ENCODE results near the gene FAM227A. TPM values are rescaled to one million over a fixed set of nuclear protein-coding genes. Genes with fewer than 3 reads are reported as not detected.

FAM227A gene
- total and polyA plus RNA-seq, 2 of the 13 experiments (the other 11 are each of a cell fraction or from before 2014, with no cell fraction given): 1.0 to 1.5 TPM

- peak; percentile 53; the same call in 1 of the 2 replicates for TF ChIP-seq ARID5B (CRISPR knock-in tag; IDR thresholded peaks at IDR 0.05)
- peak; percentile 6; the same call in 1 of the 2 replicates for TF ChIP-seq HIVEP1 (CRISPR knock-in tag; IDR thresholded peaks at IDR 0.05)
- no peak for TF ChIP-seq MLLT10 (CRISPR knock-in tag; IDR thresholded peaks at IDR 0.05)
- TF ChIP-seq SMAD9 (CRISPR knock-in tag; IDR thresholded peaks at IDR 0.05): no peak
- TF ChIP-seq TBL1XR1 (IDR thresholded peaks at IDR 0.05; ENCODE audit: borderline replicate concordance, low read length, partially characterized antibody): no peak
- peak; percentile 44 for TF ChIP-seq PATZ1 (CRISPR knock-in tag; IDR thresholded peaks at IDR 0.05)
- TF ChIP-seq, protein P1, sequence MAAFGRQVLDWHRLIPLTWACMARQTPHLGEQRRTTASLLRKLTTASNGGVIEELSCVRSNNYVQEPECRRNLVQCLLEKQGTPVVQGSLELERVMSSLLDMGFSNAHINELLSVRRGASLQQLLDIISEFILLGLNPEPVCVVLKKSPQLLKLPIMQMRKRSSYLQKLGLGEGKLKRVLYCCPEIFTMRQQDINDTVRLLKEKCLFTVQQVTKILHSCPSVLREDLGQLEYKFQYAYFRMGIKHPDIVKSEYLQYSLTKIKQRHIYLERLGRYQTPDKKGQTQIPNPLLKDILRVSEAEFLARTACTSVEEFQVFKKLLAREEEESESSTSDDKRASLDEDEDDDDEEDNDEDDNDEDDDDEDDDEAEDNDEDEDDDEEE (CRISPR knock-in tag; IDR thresholded peaks at IDR 0.05): no peak; the same call in 1 of the 2 replicates
- TF ChIP-seq SAFB2 (CRISPR knock-in tag; IDR thresholded peaks at IDR 0.05; ENCODE audit: borderline replicate concordance, low read depth): peak; percentile 49; the same call in 1 of the 2 replicates
- TF ChIP-seq, protein P2, sequence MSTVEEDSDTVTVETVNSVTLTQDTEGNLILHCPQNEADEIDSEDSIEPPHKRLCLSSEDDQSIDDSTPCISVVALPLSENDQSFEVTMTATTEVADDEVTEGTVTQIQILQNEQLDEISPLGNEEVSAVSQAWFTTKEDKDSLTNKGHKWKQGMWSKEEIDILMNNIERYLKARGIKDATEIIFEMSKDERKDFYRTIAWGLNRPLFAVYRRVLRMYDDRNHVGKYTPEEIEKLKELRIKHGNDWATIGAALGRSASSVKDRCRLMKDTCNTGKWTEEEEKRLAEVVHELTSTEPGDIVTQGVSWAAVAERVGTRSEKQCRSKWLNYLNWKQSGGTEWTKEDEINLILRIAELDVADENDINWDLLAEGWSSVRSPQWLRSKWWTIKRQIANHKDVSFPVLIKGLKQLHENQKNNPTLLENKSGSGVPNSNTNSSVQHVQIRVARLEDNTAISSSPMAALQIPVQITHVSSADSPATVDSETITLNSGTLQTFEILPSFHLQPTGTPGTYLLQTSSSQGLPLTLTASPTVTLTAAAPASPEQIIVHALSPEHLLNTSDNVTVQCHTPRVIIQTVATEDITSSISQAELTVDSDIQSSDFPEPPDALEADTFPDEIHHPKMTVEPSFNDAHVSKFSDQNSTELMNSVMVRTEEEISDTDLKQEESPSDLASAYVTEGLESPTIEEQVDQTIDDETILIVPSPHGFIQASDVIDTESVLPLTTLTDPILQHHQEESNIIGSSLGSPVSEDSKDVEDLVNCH (CRISPR knock-in tag; IDR thresholded peaks at IDR 0.05): peak; percentile 78; the same call in 1 of the 2 replicates
- TF ChIP-seq ZNF557 (CRISPR knock-in tag; IDR thresholded peaks at IDR 0.05): peak; percentile 45; the same call in 1 of the 2 replicates
- TF ChIP-seq, protein P3, sequence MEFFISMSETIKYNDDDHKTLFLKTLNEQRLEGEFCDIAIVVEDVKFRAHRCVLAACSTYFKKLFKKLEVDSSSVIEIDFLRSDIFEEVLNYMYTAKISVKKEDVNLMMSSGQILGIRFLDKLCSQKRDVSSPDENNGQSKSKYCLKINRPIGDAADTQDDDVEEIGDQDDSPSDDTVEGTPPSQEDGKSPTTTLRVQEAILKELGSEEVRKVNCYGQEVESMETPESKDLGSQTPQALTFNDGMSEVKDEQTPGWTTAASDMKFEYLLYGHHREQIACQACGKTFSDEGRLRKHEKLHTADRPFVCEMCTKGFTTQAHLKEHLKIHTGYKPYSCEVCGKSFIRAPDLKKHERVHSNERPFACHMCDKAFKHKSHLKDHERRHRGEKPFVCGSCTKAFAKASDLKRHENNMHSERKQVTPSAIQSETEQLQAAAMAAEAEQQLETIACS (CRISPR knock-in tag; IDR thresholded peaks at IDR 0.05): peak; percentile 94
- no peak for TF ChIP-seq TAF15 (IDR thresholded peaks at IDR 0.05; ENCODE audit: low read depth, low read length, poor library complexity, severe bottlenecking)
- no peak for TF ChIP-seq JARID2 (CRISPR knock-in tag; IDR thresholded peaks at IDR 0.05; ENCODE audit: insufficient replicate concordance)
- TF ChIP-seq BHLHE40 (IDR thresholded peaks at IDR 0.05; ENCODE audit: low read length): peak; percentile 80
- TF ChIP-seq GATAD1 (CRISPR knock-in tag; IDR thresholded peaks at IDR 0.05): no peak; the same call in 1 of the 2 replicates
- TF ChIP-seq TCF7L2 (IDR thresholded peaks at IDR 0.05; ENCODE audit: low read depth, low read length): no peak
Observed at GRCh38 chr22:38700789-38701628, 44.8 kb upstream of the FAM227A start, which contains the start of gene JOSD1 (continued).

Measured in HepG2 (cell line).